ENCODE measurements around the gene LTB4R2. TPM values are rescaled to one million over a fixed set of nuclear protein-coding genes. Genes with fewer than 3 reads are reported as not detected.

The LTB4R2 gene
- total and polyA plus RNA-seq, 2 donors (not counting 1 experiment from before 2014, with no cell fraction given): 10.7 to 11.7 TPM

DNA sequence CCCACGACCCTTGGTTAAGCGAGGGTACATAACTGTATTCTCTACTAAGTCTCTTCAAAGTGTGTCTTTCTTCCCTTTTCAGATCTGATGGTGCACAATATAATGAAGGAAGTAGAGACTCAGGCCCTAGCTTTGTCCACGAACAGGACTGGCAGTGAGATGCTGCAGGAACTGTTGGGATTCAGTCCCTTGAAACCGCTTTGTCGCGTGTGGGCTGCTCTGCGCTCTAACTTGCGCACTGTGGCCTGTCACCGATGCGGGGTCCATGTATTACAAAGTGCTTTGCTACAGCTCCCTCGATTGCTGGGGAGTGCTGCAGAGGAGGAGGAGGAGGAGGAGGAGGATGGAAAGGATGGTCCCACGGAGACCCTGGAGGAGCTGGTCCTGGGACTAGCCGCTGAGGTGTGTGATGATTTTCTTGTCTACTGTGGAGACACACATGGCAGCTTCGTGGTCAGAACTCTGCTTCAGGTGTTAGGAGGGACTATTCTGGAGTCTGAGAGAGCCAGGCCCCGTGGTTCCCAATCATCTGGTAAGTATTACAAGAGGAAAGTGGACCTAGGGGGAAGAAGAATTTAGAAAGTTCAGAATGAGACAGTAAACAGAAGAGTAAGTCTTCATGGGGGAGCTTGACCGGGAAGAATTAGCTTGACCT is 9.5 kb upstream of the LTB4R2 start:
- peak overlapping the region; percentile 93 for H3K4me2 ChIP-seq (replicated peaks; ENCODE audit: low read depth, low read length, poor library complexity, severe bottlenecking)
- intact Hi-C loops (cut with micrococcal nuclease): no loop called here

DNA sequence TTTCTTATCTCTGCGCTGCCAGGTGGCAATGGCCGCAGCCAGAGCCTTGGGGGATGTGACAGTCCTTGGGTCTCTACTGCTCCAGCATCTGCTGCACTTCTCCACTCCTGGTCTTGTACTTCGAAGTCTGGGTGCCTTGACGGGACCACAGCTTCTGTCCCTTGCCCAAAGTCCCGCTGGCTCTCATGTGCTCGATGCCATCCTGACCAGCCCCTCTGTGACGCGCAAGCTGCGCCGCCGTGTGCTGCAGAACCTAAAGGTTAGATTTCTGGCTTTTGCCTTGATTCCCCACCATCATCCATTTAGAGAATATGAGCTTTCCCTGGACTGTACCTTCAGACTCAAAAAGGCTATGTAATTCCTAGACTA is 5.9 kb upstream of the LTB4R2 start:
- DNase-seq: no peak
- H3K9ac ChIP-seq (ENCODE audit: low read length): no peak overlapping the region
- Mint-ChIP-seq H3K9me3 (ENCODE audit: insufficient read depth) (no peaks in the 10 kb centered on the region), H3K27ac (no peak overlapping the region), H3K27me3 (no peaks in the 10 kb centered on the region), H3K4me1 (peaks cover 36% of the 10 kb centered on the region), H3K4me3 (no peak overlapping the region)
- no peaks in the 10 kb centered on the region for H3K9me3 ChIP-seq (ENCODE audit: control extremely low read depth in 1 of 3, control insufficient read depth in 2 of 3, insufficient read depth in 1 of 3, low read length in 2 of 3)
- no peak overlapping the region for H2AFZ ChIP-seq (ENCODE audit: insufficient read depth, low read depth, low read length, poor library complexity, severe bottlenecking)
- no peaks in the 10 kb centered on the region for H3K27me3 ChIP-seq (replicated peaks in 1 of 4; ENCODE audit: control extremely low read depth in 1 of 4, control insufficient read depth in 3 of 4, insufficient read depth in 4 of 4, low read length in 3 of 4)
- peaks cover 24% of the 10 kb centered on the region for H4K20me1 ChIP-seq (ENCODE audit: control insufficient read depth, insufficient read depth, low read length, poor library complexity, severe bottlenecking)
- CTCF ChIA-PET: interaction anchor here (1.4 to 10.9 kb wide), 4 partner anchors 14 to 60 kb away, joined by 3 to 254 read pairs (median 14); partner anchors contain the start of gene TINF2
- H3K79me2 ChIP-seq (ENCODE audit: control insufficient read depth, insufficient read depth, low read length): peaks cover 58% of the 10 kb centered on the region
- intact Hi-C loops (cut with micrococcal nuclease): no loop called here
- H3K36me3 ChIP-seq (replicated peaks in 1 of 2; ENCODE audit: control extremely low read depth in 1 of 2, control insufficient read depth in 1 of 2, extremely low read depth in 1 of 2, insufficient read depth in 2 of 2, low read length in 1 of 2): peaks cover 3 to 72% of the 10 kb centered on the region in 2 experiments
- H3K4me1 ChIP-seq (ENCODE audit: control insufficient read depth in 2 of 2, insufficient read depth in 2 of 2, low read length in 2 of 2): peaks cover 12 to 24% of the 10 kb centered on the region in 2 donors
- no peak overlapping the region for H3K27ac ChIP-seq (ENCODE audit: low read length in 2 of 2)
- 98% methylated on average over 11 of the region's 11 CpGs for WGBS (ENCODE audit: insufficient coverage)
- no peak overlapping the region for H3K4me3 ChIP-seq (ENCODE audit: control extremely low read depth in 1 of 5, extremely low read depth in 1 of 5, insufficient read depth in 1 of 5, low read depth in 2 of 5, low read length in 4 of 5)
- ATAC-seq (ENCODE audit: low read depth): no peak
- TF ChIP-seq, protein P1, sequence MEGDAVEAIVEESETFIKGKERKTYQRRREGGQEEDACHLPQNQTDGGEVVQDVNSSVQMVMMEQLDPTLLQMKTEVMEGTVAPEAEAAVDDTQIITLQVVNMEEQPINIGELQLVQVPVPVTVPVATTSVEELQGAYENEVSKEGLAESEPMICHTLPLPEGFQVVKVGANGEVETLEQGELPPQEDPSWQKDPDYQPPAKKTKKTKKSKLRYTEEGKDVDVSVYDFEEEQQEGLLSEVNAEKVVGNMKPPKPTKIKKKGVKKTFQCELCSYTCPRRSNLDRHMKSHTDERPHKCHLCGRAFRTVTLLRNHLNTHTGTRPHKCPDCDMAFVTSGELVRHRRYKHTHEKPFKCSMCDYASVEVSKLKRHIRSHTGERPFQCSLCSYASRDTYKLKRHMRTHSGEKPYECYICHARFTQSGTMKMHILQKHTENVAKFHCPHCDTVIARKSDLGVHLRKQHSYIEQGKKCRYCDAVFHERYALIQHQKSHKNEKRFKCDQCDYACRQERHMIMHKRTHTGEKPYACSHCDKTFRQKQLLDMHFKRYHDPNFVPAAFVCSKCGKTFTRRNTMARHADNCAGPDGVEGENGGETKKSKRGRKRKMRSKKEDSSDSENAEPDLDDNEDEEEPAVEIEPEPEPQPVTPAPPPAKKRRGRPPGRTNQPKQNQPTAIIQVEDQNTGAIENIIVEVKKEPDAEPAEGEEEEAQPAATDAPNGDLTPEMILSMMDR (IDR thresholded peaks at IDR 0.05): no peak
- no peak for TF ChIP-seq EZH2 (IDR thresholded peaks at IDR 0.05; ENCODE audit: borderline replicate concordance, insufficient read depth, low read depth, low read length, poor library complexity, severe bottlenecking)
- POLR2A ChIA-PET: no interaction called here
- no peak overlapping the region for H3K4me2 ChIP-seq (replicated peaks; ENCODE audit: low read depth, low read length, poor library complexity, severe bottlenecking)

More for the DNA sequence above, 9.5 kb upstream of the LTB4R2 start:
- H3K79me2 ChIP-seq (ENCODE audit: control insufficient read depth, insufficient read depth, low read length): peaks cover 55% of the 10 kb centered on the region
- no peak for TF ChIP-seq EZH2 (IDR thresholded peaks at IDR 0.05; ENCODE audit: borderline replicate concordance, insufficient read depth, low read depth, low read length, poor library complexity, severe bottlenecking)
- TF ChIP-seq, protein P1 (IDR thresholded peaks at IDR 0.05): no peak
- Mint-ChIP-seq H3K27me3 (no peaks in the 10 kb centered on the region), H3K9me3 (ENCODE audit: insufficient read depth) (no peaks in the 10 kb centered on the region), H3K27ac (peak overlapping the region; percentile 83), H3K4me3 (peak overlapping the region; percentile 96), H3K4me1 (peaks cover 48% of the 10 kb centered on the region)
- ChIA-PET CTCF (interaction anchor here (0.8 to 10.9 kb wide), 15 partner anchors 8 to 292 kb away, joined by 3 to 254 read pairs (median 4); partner anchors contain the start of genes CHMP4A, CIDEB, IPO4 and KHNYN), POLR2A (interaction anchor here (0.6 to 4.1 kb wide), 7 partner anchors 11 to 194 kb away, joined by 3 to 47 read pairs (median 4); partner anchors contain the start of genes CBLN3, KHNYN, LTB4R and MDP1)
- H3K4me3 ChIP-seq (ENCODE audit: control extremely low read depth in 1 of 5, extremely low read depth in 1 of 5, insufficient read depth in 1 of 5, low read depth in 2 of 5, low read length in 4 of 5): peak overlapping the region; percentile 58 to 93 (median 77)
- ATAC-seq (ENCODE audit: low read depth) (no peak), DNase-seq (no peak)
- H3K9me3 ChIP-seq (ENCODE audit: control extremely low read depth in 1 of 3, control insufficient read depth in 2 of 3, insufficient read depth in 1 of 3, low read length in 2 of 3): no peaks in the 10 kb centered on the region
- peak overlapping the region; percentile 91 for H2AFZ ChIP-seq (ENCODE audit: insufficient read depth, low read depth, low read length, poor library complexity, severe bottlenecking)
- 50% methylated on average over 14 of the region's 16 CpGs for WGBS (ENCODE audit: insufficient coverage)
- H3K36me3 ChIP-seq (replicated peaks in 1 of 2; ENCODE audit: control extremely low read depth in 1 of 2, control insufficient read depth in 1 of 2, extremely low read depth in 1 of 2, insufficient read depth in 2 of 2, low read length in 1 of 2): peaks cover 4 to 51% of the 10 kb centered on the region in 2 experiments
- peak overlapping the region; percentile 79 to 83 for H3K27ac ChIP-seq (ENCODE audit: low read length in 2 of 2)
- peaks cover 6% of the 10 kb centered on the region for H4K20me1 ChIP-seq (ENCODE audit: control insufficient read depth, insufficient read depth, low read length, poor library complexity, severe bottlenecking)
- H3K9ac ChIP-seq (ENCODE audit: low read length): peak overlapping the region; percentile 90
- no peaks in the 10 kb centered on the region for H3K27me3 ChIP-seq (replicated peaks in 1 of 4; ENCODE audit: control extremely low read depth in 1 of 4, control insufficient read depth in 3 of 4, insufficient read depth in 4 of 4, low read length in 3 of 4)
- peaks cover 30 to 41% of the 10 kb centered on the region in 2 donors for H3K4me1 ChIP-seq (ENCODE audit: control insufficient read depth in 2 of 2, insufficient read depth in 2 of 2, low read length in 2 of 2)

Data from B cell (primary cell).